ENCODE measurements around the gene HIBADH. TPM values are rescaled to one million over a fixed set of nuclear protein-coding genes. Genes with fewer than 3 reads are reported as not detected.

The HIBADH gene
- total RNA-seq, 4 donors from 2014 or later, result 73.7 to 99.9 (median 84.4) TPM

- H3K27ac ChIP-seq, result no peak overlapping the region
- WGBS, 2 donors, result 94 to 98% methylated on average over 2 of the region's 2 CpGs
- no peaks in the 10 kb centered on the region for H3K9me3 ChIP-seq
- no peak for DNase-seq
- no peak overlapping the region for H3K4me3 ChIP-seq (replicated peaks in 1 of 3)
- no peaks in the 10 kb centered on the region for H3K27me3 ChIP-seq
- TF ChIP-seq CTCF (IDR thresholded peaks at IDR 0.05), result no peak
- TF ChIP-seq POLR2A (IDR thresholded peaks at IDR 0.05), result no peak
- intact Hi-C loops (cut with DNase I), result no loop called here
- peaks cover 0 to 4% of the 10 kb centered on the region in 2 donors for H3K4me1 ChIP-seq
- no peaks in the 10 kb centered on the region for H3K36me3 ChIP-seq
Measured at GRCh38 chr7:27601217-27601616, 61.5 kb downstream of the HIBADH start.

GRCh38 chr7:27600247-27600646, 62.4 kb downstream of the HIBADH start:
- Histone ChIP-seq H3K36me3 (no peaks in the 10 kb centered on the region), H3K4me3 (replicated peaks in 1 of 3) (no peak overlapping the region), H3K9me3 (no peaks in the 10 kb centered on the region), H3K27me3 (no peaks in the 10 kb centered on the region), H3K27ac (no peak overlapping the region), H3K4me1 (no peaks in the 10 kb centered on the region)
- no peak for DNase-seq
- TF ChIP-seq CTCF (IDR thresholded peaks at IDR 0.05) (no peak), POLR2A (IDR thresholded peaks at IDR 0.05) (no peak)
- 98 to 99% methylated on average over 1 of the region's 1 CpG for WGBS, 2 donors
- intact Hi-C loops (cut with DNase I), result no loop called here

DNA sequence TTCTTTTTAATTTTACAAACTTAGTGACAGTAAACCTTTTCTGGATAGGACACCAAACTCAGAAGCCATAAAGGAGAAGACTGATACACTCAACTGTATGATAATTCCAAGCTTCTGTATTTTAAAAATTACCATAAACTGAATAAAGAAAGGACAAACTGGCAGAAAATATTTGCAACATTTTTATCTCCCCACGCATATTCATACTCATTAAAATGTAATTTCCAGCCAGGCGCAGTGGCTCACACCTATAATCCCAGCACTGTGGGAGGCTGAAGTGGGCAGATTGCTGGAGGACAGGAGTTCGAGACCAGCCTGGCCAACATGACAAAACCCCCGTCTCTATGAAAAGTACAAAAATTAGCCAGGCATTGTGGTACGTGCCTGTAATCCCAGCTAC, 67.7 kb downstream of the HIBADH start:
- TF ChIP-seq POLR2A (IDR thresholded peaks at IDR 0.05), result no peak
- no peak for TF ChIP-seq CTCF (IDR thresholded peaks at IDR 0.05)
- WGBS, 2 donors, result 96 to 99% methylated on average over 5 of the region's 5 CpGs
- Histone ChIP-seq H3K27me3 (no peaks in the 10 kb centered on the region), H3K4me1 (no peaks in the 10 kb centered on the region), H3K36me3 (no peaks in the 10 kb centered on the region), H3K27ac (no peak overlapping the region), H3K9me3 (no peaks in the 10 kb centered on the region), H3K4me3 (replicated peaks in 1 of 3) (no peak overlapping the region)
- DNase-seq, result no peak
- intact Hi-C loops (cut with DNase I), result no loop called here

DNA sequence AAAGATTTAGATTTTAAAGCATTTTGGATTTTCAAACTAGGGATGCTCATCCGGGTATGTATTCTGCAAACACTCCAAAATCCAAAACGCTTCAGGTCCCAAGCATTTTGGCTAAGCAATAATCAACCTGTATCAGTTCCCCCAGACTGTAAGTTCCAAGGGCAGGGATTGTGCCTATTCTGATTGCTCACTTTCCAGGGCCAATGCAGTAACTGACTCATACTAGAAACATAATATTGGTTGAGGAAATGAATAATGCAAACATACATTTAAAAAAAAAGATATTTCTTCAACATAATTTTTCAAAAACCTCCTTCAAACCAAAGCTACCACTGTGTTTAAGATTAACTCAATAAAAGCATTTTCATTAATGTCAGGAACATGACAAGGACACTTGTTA, 69.5 kb downstream of the HIBADH start:
- DNase-seq, result no peak
- Histone ChIP-seq H3K4me3 (replicated peaks in 1 of 3) (no peak overlapping the region), H3K27ac (no peak overlapping the region), H3K4me1 (no peaks in the 10 kb centered on the region), H3K27me3 (no peaks in the 10 kb centered on the region), H3K36me3 (no peaks in the 10 kb centered on the region), H3K9me3 (no peaks in the 10 kb centered on the region)
- TF ChIP-seq CTCF (IDR thresholded peaks at IDR 0.05) (no peak), POLR2A (IDR thresholded peaks at IDR 0.05) (no peak)
- intact Hi-C loops (cut with DNase I), result no loop called here
- WGBS, 2 donors, result 95 to 100% methylated on average over 2 of the region's 2 CpGs

DNA sequence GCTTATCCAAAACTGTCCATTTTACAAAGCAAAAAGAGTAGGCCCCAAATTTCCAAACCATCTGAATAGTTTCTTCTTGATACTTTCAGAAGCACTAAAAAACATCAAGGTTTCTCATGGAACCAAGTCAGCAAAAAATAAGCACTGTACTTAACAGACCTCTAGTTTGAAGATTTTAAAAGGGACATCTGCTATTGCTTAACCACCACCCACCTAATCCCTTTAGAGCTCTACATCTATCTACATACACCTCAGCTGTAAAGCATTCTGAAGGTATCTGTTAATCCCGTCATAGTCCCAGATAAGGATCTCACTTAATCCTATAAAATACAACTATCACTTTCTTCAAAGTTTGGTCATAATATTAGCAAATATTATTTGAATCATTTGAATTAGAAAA, 72.3 kb downstream of the HIBADH start:
- Histone ChIP-seq H3K4me3 (replicated peaks in 1 of 3) (no peak overlapping the region), H3K9me3 (no peaks in the 10 kb centered on the region), H3K4me1 (no peaks in the 10 kb centered on the region), H3K36me3 (no peaks in the 10 kb centered on the region), H3K27me3 (no peaks in the 10 kb centered on the region), H3K27ac (no peak overlapping the region)
- 0% methylated on average over 1 of the region's 1 CpG for WGBS, 2 donors
- DNase-seq, result no peak
- intact Hi-C loops (cut with DNase I), result no loop called here
- TF ChIP-seq CTCF (IDR thresholded peaks at IDR 0.05) (no peak), POLR2A (IDR thresholded peaks at IDR 0.05) (no peak)

Measured in thyroid gland (tissue), 4 donors.